ENCODE results near the gene PPP2R3C. TPM values are rescaled to one million over a fixed set of nuclear protein-coding genes. Genes with fewer than 3 reads are reported as not detected.
A peak's percentile ranks its signal among the peaks of the same experiment; 100 is the strongest.
"Not testable (repeated sequence)": the region's sequence is repeated elsewhere in the genome, so short reads cannot be mapped to it uniquely, and the experiment has no call there.

The PPP2R3C gene
- total RNA-seq, 1 experiment from 2014 or later = 59.8 TPM

GRCh38 chr14:35124127-35124526, 2.3 kb upstream of the PPP2R3C start:
- no peak for DNase-seq (ENCODE audit: low read depth)

- no peak for DNase-seq (ENCODE audit: low read depth)
Measured at GRCh38 chr14:35123388-35123703, 1.6 kb upstream of the PPP2R3C start.

GRCh38 chr14:35122696-35123387, 1.1 kb upstream of the PPP2R3C start:
- DNase-seq (ENCODE audit: low read depth) = peak; percentile 7

GRCh38 chr14:35121026-35121886, 534 bp downstream of the PPP2R3C start:
- peak; percentile 10 for DNase-seq (ENCODE audit: low read depth)

GRCh38 chr14:35117112-35117511, 4.7 kb downstream of the PPP2R3C start:
- no peak for DNase-seq (ENCODE audit: low read depth)

GRCh38 chr14:35116242-35116641, 5.5 kb downstream of the PPP2R3C start:
- DNase-seq (ENCODE audit: low read depth) = no peak

- no peak for DNase-seq (ENCODE audit: low read depth)
Measured at GRCh38 chr14:35114036-35114435, 7.8 kb downstream of the PPP2R3C start.

GRCh38 chr14:35113308-35113950, 8.4 kb downstream of the PPP2R3C start:
- no peak for DNase-seq (ENCODE audit: low read depth)

- no peak for DNase-seq (ENCODE audit: low read depth)
Measured at GRCh38 chr14:35112641-35113040, 9.1 kb downstream of the PPP2R3C start.

- DNase-seq (ENCODE audit: low read depth) = no peak
Measured at GRCh38 chr14:35107866-35108265, 13.9 kb downstream of the PPP2R3C start.

GRCh38 chr14:35094645-35095044, 27.1 kb downstream of the PPP2R3C start:
- not testable (repeated sequence) for DNase-seq (ENCODE audit: low read depth)

GRCh38 chr14:35088514-35088913, 33.3 kb downstream of the PPP2R3C start:
- DNase-seq (ENCODE audit: low read depth) = no peak

GRCh38 chr14:35085441-35085840, 36.3 kb downstream of the PPP2R3C start:
- no peak for DNase-seq (ENCODE audit: low read depth)

GRCh38 chr14:35083530-35084150, 38.1 kb downstream of the PPP2R3C start:
- DNase-seq (ENCODE audit: low read depth) = no peak

GRCh38 chr14:35079742-35080141, 42.0 kb downstream of the PPP2R3C start:
- no peak for DNase-seq (ENCODE audit: low read depth)

GRCh38 chr14:35078082-35078481, 43.7 kb downstream of the PPP2R3C start:
- DNase-seq (ENCODE audit: low read depth) = no peak

GRCh38 chr14:35073486-35073885, 48.3 kb downstream of the PPP2R3C start:
- no peak for DNase-seq (ENCODE audit: low read depth)

GRCh38 chr14:35072226-35072625, 49.6 kb downstream of the PPP2R3C start:
- no peak for DNase-seq (ENCODE audit: low read depth)

- peak; percentile 10 for DNase-seq (ENCODE audit: low read depth)
Measured at GRCh38 chr14:35068238-35069012, 53.4 kb downstream of the PPP2R3C start.

- not testable (repeated sequence) for DNase-seq (ENCODE audit: low read depth)
Measured at GRCh38 chr14:35065731-35066130, 56.1 kb downstream of the PPP2R3C start.

- DNase-seq (ENCODE audit: low read depth) = peak; percentile 5
Measured at GRCh38 chr14:35061113-35061791, 60.5 kb downstream of the PPP2R3C start.

All from RPMI7951 (cell line).